Stimulated activated CD8-positive, alpha-beta memory T cell treated with anti-CD3 and anti-CD28 coated beads, Interleukin-7, amount 100 ng/mL, for 24 hours (primary cell): Measurements from ENCODE around the gene LARP1.

ENCODE experiments used
- DNase-seq: peaks from one replicate; pipeline ENCODE4 v3.0.0-alpha.2; 2020; ENCODE audit warnings: low read depth

The LARP1 gene

DNA sequence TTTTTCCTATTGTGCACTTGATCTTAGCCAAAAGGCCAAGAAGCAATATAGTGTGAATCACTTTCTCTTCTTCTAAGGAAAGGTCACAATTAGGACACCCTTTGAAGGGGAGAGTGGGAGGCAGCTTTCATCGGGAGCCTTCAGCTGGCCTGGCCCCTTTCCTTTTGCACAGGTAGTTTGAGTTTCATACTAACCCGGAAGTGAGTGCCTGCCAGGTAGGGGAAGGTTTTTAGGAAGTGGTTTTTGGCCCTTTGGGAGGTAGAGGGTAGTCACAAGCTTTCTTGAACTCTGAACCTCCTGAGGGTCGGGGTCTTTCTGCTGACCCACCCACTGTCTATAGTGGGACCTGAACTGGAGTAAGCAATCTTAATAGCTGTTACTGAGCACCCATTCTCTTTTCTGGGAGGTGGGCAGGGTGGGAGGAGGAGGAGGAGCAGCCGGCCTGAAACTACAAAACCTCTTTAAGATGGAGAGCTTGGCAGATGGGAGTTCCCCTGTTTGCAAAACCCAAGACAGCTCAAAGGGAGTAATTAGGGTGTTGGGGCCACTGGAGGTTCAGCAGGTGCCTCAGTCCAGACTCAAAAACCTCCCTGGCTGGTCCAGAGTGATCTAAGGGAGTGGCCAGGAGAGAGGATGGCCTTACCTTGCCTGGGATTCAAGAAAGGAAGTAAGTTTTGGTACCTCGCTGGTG is 6.0 kb downstream of the LARP1 start:
- no peak for DNase-seq

- DNase-seq: no peak
These were observed 7.1 kb downstream of the LARP1 start for GRCh38 chr5:154762261-154762660.

DNA sequence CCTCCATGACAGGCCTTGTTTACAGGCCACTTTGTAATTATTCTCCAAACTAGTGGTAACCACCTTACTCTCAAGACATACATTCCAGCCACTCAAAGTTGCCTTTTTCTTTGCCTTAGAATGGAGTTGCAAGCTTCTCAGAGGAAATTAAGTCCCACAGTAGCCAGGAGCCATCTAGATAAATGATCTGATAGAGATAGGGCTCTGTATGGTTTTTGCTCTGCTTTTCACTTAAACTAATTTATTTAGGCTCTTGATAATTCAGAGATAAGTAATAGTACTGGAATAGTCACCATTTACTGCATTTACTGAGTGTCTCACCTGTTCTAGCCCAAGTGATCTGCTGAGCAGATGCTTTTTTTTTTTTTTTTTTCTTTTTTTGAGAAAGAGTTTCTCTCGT is 7.5 kb downstream of the LARP1 start:
- no peak for DNase-seq

DNA sequence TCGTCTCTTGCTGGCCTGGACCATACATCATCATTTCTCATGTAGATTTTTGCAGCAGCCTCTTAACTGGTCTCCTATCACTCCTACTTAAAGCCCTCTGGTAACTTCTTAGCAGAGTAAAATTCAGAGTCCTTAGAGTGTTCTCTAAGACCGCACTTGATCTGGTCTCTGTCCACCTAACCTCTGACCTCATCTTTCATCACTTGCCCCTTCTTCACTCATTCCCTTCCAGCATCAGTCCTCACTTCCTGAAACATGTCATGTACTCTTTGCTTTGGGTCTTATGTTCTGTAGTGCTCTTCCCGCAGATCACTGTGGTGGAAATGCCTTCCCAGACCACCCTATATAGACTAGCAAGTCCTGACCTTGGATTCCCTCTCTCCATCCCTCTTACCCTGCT is 9.8 kb downstream of the LARP1 start:
- DNase-seq: no peak

DNA sequence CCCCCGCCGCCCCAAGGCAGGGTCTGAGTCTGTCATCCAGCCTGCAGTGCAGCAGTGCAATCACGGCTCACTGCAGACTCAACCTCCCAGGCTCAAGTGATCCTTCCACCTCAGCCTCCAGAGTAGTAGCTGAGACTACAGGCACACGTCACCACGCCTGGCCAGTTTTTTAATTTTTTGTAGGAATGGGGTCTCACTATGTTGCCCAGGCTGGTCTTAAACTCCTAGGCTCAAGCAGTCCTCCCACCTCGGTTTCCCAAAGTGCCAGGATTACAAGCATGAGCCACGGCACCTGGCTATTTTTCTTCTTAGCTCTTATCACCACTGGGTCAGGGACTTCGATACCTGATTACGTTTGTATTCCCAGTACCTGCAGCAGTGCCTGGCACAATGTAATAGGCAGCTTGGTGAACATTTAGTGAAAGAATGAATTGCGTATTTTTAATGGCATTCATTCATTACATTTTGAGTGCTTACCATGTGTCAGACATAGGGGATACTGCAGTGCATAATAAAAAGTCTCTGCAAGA is 10.3 kb downstream of the LARP1 start:
- no peak for DNase-seq

DNA sequence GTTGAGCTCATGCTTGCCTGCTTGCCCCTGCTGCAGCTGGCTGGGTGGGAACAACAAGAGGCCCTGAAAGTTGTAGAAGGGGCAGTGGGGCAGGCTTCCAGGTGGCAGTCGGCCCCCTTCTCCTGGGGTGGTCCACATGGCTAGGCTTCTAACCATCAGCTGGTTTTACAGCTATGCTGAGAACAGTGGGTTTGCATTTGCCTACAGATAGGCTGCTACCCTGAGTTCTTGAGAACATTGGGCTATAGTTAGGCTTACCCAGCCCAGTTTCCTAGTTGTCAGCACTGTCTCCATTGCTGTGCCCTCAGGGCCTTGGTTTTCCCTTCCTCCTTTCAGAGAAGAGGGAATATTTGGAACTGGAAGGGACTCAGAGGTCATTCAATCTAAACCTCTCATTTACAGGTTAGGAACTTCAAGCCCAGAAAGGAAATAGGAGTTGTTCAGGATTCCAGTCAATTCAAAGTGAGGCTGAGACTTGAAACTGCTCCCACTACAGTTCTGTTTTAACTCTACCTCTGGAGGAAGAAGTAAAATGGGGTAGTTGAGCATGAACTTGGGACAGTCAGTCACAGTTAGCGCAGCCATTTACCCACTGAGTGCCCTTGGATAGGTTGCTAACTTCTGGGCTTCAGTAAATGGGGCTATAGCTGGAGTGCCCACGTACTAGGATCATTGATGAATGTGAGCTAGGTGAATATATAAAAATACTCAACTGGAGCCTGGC is 11.5 kb downstream of the LARP1 start:
- DNase-seq: no peak

DNA sequence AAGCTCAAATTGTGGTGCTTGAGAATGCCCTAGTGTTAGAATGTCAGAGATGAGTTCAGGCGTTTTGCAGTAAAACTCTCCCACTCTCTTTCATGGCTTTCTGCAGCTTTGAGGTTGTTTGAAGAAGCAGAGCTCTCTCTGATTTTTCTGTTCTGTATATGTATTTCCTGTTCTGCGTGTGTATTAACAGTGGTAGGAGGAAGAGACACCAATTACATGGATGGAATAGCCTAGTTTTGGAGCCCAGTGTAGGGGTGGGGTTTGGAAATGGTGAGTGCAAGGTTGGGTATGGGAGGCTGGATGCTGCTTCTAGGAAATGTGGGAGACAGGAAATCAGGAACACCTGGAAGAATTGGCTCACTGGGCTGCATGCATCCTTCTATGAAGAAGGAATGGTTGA is 12.4 kb downstream of the LARP1 start:
- no peak for DNase-seq

- DNase-seq: no peak
These were observed 13.0 kb downstream of the LARP1 start for GRCh38 chr5:154768207-154768606.

DNA sequence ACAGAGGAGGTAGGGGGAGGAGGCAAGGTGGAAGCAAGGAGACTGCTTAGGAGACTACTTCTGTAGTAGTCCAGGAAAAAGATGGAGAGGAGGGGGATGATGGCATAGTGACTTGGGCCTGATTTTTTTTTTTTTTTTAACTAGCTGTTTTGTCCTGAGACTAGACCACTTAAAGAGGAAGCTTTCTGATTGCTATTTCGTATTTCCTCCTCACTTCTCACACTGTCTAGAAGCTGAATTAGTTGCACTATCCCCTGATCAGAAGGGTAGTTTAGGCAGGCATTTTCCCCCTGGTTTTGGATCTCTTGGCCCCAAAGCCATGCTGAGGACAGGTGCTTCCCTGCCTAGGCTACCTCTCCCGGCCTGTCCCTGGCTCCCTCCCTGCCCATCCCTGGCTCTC is 14.9 kb downstream of the LARP1 start:
- DNase-seq: no peak

GRCh38 chr5:154771383-154771901 is 16.3 kb downstream of the LARP1 start:
- no peak for DNase-seq

GRCh38 chr5:154773326-154773725 is 18.1 kb downstream of the LARP1 start:
- DNase-seq: no peak

DNA sequence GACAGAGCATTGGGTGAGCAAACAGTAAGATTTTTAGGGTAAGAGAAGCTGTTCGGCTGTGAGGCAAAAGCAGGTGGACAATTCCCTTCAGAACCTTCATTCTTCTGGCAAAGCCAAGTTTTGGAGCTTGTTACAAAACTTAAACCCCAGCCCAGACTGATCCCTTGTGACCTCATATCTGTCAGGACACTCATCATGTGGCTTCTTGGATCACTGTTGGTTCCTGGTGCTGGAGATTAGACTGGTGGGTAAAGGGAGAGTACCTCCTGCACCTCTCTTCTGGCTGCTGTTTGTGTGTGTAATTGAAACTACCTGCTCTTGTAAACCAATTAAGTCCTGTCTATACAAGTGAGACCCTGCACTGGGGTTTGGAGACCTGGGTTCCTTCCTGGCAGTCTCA is 21.0 kb downstream of the LARP1 start:
- DNase-seq: no peak

DNA sequence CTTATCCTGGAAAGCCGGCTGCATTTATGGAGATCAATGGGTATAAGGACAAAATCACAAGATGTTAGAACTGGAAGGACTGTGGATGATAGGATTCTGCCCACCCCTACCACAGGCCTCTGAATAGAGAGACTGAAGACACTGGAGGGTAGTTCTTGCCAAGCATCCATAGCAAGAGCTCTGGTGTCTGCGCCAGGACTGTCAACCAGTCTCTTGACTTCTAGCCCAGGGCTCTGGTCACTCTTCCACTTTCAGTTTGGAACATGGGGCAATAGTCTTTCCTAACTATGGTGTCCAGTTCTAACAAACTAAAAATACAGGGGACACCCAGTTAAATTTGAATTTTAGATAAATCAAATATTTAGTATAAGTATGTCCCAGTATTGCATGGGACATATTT is 23.4 kb downstream of the LARP1 start:
- DNase-seq: no peak

- DNase-seq: no peak
These were observed 23.9 kb downstream of the LARP1 start for GRCh38 chr5:154779105-154779504.

DNA sequence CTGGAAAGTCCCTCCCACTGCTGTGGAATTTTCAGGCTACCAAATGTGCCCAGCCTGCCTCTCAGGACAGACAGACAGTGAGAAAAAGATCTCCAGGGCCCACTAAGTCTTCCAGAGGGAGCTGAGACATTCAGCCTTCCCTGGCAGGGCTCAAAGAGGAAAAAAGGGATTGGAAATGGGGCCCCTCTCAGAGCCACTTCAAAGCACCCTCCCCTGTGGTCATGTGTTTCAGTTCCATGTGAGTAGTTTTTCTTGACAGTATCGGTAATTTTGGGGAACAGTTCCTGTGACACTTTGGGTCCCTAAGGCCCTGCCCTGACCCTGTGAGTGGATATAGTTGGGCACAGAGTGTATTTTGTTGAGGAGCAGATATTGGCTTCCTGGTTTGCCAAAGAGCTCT is 25.0 kb downstream of the LARP1 start:
- DNase-seq: no peak

DNA sequence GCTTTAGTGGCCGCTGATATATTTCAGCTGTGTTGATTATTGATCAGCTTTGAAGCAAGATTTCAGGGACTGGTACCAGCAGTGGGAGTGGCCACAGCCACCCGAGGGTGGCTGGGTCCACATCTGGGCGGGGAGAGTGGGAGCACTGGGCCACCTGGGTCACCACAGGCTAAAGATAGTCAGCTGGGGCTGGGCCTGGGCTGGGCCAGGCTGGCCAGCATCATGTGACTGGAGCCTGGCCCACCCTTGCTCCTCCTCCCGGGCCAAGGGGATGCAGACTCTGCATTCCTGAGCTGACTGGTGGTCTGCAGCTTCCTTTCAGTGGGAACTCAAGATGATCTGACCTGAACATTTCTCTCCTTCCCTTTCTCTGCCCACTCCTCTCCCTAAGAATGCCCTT is 27.1 kb downstream of the LARP1 start:
- no peak for DNase-seq

- DNase-seq: no peak
These were observed 27.8 kb downstream of the LARP1 start for GRCh38 chr5:154782812-154783592.

GRCh38 chr5:154783774-154784460 is 28.7 kb downstream of the LARP1 start:
- DNase-seq: no peak

GRCh38 chr5:154784856-154785255 is 29.7 kb downstream of the LARP1 start:
- no peak for DNase-seq

DNA sequence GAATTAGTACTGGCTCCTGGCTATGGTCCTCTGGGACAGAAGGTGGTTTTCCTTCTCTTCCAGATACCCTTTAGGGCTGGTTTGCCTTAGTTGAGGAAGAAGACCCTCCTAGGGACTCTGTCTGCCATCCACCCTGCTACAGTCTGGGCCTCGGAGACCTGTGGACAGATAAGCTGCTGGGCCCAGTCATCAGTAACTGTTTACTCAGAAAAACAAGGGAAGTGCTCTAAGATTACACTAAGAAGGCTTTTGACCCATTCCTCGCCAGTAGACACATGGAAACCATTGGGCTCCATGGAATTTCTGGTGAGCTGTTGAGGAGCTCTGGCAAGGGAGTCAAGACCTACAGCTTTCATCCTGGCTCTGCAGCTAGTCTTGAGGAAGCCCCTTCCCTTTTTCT is 31.2 kb downstream of the LARP1 start:
- no peak for DNase-seq

DNA sequence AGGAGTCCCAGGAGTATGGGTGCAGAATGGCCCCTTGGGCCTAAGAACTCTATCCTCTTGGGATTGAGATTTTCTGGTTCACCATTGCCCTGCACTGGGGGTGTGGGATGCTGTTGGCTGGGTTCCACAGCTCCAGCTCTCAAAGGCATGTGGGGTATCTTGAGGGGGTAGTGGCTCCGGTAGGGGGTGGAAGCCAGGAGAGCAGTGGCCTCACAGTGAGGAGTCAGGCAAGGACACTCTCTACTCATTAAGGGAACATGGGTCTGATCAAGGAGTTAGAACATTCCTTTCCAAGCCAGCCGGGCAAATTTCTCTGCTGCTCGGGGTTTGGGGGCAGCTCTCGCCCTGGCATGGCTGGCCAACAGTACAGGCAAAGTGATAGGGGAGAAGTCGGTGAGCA is 33.0 kb downstream of the LARP1 start:
- no peak for DNase-seq

DNA sequence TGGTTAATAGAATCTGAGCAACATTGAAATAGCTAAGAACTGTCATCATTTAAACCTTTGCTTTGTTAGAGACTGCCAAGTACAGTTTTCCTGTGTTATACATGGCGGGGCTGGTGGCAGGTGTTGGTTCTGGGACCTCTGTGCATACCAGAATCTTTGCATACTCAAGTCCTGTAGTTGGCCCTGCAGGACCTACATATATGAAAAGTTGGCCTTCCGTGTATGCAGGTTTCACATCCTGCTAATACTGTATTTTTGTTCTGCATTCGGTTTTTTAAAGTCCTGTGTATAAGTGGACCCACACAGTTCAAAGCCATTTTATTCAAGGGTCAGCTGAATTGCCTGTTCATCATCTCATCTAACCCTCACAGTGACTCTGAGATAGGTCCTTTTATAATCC is 36.4 kb downstream of the LARP1 start:
- no peak for DNase-seq
